Left forelimb (tissue), 1 donor: Measurements from ENCODE around the gene PRMT7.

ENCODE experiments used
- DNase-seq: peaks from one replicate; pipeline ENCODE4 v3.0.0-alpha.2; 2018; ENCODE audit warnings: low spot score

PRMT7 gene

DNA sequence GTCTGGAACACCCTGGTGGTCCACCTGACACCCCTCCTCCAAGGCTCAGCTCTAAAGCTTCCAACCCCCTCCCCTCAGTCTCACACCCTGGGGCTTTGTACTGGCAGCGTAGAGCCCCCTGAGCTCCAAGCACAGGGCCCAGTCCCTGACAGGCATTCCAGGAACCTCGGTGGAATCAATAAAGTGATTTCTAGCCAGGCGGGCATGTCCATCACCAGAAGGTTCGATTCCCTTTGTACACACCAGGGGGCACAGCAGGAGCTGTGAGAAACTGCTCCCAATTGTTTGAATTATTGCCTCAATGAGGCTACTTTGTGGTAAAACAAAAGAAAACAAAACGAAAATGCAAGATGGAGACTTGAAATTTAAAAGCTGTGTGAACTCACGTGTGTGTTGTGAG, 85.7 kb downstream of the PRMT7 start:
- DNase-seq = no peak

GRCh38 chr16:68397710-68398201, 86.9 kb downstream of the PRMT7 start:
- no peak for DNase-seq

- DNase-seq = no peak
Measured at GRCh38 chr16:68399456-68399855, 88.6 kb downstream of the PRMT7 start.

DNA sequence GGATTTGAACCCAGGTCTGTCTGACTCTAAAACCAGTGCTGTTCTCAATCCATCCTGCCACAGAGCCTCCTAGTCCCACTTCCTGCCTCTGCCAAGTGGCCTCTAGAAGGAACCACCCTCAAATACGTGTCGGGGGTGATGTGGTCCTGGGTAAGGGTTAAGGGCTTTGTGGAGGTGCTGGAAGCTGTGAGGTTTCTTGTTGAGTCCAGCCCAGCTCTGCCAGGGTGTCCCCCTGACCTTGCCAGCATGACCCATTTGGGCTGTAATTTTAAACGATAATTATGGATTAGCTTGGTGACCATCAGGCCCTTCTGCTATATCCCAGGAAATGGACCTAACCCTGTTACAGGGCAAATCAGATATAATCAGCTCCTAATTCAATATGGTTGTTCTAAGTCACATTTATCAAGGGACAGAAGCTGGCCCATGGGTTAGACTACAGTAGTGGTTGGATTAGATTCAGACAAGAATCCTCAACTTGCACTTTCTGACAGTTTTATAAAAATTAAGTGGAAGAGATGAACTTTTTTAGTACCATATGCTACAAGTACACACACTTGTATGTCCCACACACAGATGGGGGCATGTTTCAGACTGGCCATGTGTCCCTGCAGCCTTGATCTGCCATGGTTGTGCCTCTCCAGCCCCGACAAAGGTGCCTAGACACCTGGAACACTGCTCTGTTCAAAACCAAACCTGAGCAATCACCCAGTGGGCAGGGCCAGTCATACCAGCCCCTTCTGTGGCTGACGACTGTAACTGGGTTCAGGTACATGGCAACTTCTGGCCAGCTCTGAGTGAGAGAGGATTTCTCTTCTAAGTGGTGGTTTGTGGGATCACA, 89.5 kb downstream of the PRMT7 start:
- DNase-seq = no peak

DNA sequence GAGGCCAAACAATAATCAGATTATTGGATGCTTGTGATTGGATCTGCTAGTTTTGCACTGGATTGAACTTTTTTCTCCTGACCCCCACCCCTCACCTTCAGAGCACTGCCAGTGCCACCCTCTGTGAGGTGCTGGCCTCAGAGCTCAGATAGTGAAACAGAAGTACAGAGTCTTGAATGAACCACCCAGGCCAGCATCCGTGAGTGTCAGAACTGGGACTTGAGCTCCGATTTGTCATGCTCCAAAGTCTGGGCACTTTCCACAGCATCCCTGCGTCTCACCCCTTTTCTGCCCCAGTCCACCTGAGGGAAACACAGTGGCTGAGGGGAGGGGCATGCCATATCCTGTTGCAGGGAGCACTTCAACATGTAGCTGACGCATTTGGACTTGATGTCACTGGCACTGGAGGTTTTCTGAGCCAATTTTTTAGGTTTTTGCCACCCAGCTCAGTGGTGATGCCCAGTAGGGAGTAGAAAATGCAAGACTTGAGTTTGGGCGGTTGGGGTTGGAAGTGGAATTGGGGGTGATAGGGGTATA, 90.2 kb downstream of the PRMT7 start:
- DNase-seq = no peak

DNA sequence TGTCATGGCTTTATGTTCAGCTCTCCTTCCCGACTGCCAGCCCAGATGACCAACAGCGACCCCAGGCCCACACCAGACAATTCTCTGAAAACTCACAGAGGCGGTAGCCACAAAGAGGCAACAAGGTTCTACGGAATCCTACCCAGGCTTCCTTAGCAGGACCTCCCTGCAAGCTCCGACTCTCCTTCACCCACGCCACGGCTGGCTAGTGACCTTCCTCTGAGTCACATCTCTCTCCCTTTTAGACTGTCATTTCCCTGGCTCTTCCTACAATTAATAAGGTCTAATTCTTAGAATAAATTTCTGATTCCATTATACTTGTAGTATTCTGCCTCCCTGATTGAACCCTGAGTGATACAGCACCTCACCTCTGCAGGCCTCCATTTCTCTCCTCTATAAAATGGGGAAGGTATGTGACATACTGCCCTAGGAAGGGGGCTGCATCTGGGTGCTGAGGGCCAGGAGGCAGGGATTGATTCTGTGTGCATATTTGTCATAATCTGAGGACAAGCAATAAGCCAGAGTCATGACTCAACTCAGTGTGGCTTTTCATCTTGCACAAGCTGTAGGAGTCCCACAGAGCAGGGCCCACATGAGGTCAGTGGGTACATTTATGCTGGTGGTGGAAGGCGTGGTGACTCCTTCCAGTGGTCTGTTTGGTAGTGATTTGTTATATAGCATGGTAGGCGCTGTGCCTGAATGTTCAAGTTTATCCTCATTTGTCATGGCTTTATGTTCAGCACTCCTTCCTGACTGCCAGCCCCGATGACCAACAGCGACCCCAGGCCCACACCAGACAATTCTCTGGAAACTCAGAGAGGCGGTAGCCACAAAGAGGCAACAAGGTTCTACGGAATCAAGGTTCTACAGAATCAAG, 91.3 kb downstream of the PRMT7 start:
- DNase-seq = no peak

- DNase-seq = no peak
Measured at GRCh38 chr16:68402748-68403040, 91.9 kb downstream of the PRMT7 start.

- no peak for DNase-seq
Measured at GRCh38 chr16:68403177-68403576, 92.4 kb downstream of the PRMT7 start.

GRCh38 chr16:68403704-68404103, 92.9 kb downstream of the PRMT7 start:
- DNase-seq = no peak

- no peak for DNase-seq
Measured at GRCh38 chr16:68404736-68405345, 94.0 kb downstream of the PRMT7 start.

GRCh38 chr16:68406458-68407152, 95.8 kb downstream of the PRMT7 start:
- no peak for DNase-seq
